Islet precursor cell (in vitro differentiated cells): ENCODE results near the gene UBE2R2.
"Not testable (repeated sequence)": the region's sequence is repeated elsewhere in the genome, so short reads cannot be mapped to it uniquely, and the experiment has no call there.

Experiments
- DNase-seq: peaks from one replicate; pipeline ENCODE4 v3.0.0-alpha.2; 2018

UBE2R2 gene, protein sequence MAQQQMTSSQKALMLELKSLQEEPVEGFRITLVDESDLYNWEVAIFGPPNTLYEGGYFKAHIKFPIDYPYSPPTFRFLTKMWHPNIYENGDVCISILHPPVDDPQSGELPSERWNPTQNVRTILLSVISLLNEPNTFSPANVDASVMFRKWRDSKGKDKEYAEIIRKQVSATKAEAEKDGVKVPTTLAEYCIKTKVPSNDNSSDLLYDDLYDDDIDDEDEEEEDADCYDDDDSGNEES

DNA sequence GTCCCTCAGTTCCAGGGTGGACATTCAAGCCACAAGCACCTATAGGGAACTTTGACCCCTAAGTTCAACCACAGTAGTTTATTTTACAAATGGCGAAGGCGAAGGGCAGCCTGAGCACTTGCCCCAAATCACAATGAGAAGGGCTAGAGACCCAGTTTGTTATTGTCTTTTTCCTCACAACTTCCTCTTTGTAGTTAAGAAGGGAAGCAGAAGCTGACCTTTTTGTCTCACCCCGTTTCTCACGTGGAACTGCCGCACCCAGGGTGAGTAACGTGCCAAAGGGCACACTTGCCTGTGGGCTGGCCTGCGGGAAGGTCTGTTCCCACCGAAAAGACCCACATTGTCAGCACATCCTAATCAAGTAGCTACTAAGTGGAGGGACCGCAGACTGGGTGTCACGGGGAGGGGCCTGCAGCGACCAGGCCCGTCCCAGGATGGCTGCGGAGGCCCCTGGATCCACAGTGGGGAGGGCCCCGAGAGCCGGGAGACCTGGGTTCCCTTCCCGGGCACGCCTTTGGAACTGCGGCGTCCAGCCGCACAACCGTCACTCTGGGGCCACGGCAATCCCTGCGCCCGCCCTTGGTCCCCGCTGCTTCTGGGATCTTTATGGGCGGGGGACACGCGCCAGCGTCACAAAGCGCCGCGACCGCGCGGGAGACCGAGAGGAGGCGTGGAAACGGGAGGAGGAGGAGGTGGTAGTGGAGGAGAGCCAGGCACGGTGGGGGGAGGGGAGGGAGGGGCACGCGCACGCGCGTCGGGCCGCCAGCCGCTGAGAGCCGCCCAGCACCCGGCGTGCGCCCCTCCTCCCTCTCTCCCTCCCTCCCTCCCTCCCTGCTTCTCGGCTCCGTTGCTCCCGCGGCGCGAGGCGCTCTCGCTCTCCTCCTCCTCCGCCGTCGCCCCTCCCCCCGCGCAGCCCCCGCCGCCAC is at the start of gene UBE2R2:
TSS of gene UBE2R2 (plus strand) at position 834 of the 926 bp plus-strand sequence. CDS start 598 bp downstream, outside the sequence.
- DNase-seq, result peak; percentile 96

DNA sequence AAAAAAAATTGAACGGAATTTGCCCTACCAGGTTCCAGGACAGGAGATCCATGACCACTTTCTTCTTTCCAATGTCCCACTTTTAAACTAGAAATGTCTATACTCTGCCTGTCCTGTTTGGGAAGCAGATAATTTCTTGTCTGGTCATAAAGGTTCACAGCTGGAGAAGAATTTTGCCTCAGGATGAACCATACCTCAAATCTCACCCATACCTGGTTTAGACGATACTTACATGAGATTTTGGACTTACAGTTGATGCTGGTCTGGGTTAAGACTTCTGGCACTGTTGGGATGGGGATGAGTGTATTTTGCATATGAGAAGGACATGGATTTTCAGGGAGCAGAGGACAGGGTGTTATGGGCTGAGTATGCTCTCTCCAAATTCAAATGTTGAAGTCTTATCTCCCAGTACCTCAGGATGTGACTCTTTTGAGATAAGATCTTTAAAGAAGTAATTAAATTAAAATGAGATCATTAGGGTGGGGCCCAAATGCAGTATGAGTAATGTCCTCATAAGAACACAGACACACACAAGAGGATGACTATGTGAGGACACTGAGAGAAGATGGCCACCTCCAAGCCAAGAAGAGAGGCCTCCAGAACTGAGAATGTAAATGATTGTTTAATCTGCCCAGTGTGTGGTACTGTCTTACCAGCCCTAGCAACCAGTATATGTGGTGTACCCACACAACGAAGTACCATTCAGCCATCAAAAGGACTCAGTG is 46.6 kb upstream of the UBE2R2 start:
- DNase-seq, result not testable (repeated sequence)

DNA sequence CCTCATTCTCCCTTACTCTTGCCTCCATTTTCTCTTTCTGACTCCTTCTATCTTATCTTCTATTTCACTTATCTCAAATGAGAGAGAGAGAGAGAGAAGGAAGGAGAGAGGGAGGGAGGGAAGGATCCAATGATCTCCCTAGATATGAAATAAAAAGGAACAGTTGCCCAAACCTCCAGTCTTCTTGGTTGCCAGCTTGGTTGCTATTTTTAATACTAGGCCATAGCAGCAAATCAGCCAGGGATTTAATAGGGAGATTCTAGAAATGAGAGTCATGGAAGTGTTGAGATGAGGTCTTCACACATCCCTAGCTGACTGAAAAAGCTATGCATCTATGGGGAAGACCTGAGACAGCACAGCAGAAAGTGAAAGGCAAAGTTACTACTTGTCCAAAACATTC is 43.8 kb upstream of the UBE2R2 start:
- not testable (repeated sequence) for DNase-seq

DNA sequence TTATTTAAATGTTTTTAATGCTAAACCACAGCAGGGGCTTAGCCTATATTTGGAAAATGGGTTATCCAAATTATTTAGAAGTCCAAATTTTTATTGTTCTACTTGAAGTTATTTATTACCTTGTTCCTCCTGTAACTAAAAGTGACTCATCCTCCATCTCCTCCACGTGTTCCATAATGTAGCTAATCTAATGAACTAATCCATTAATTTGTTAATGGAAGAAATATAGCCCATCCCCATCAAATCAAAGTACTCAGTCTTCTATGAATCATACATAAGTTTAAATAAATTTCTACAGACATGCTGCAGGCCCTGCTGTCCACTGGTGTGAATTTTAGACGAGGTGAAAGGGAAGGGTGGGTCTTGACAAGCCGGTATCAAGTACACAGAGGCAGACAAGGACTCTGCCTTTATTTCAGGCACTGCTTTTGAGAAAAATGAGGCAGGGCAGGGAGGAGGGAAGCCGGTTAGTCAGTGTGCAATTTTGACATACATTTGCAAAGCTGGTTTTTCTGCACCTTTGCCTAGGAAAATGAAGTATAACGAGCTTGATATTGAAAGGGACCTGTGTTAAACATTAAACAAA is 42.8 kb upstream of the UBE2R2 start:
- DNase-seq, result not testable (repeated sequence)

DNA sequence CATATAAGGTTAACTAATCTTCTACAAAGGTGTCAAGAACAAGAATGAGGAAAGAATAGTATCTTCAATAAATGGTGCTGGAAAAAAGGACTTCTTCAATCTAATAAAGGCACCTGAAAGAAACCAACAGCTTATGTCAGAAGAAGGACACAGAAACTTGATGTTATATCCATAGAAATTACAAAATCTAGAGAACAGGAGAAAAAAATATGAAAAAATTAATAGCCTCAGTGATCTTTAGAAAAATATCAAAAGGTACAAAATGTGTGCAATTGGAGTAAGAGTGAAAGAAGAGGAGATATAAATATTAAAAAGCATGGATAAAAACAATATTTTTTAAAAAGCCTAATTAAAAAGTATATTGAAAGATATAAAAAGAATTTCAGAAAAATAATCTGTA is 40.4 kb upstream of the UBE2R2 start:
- no peak for DNase-seq

DNA sequence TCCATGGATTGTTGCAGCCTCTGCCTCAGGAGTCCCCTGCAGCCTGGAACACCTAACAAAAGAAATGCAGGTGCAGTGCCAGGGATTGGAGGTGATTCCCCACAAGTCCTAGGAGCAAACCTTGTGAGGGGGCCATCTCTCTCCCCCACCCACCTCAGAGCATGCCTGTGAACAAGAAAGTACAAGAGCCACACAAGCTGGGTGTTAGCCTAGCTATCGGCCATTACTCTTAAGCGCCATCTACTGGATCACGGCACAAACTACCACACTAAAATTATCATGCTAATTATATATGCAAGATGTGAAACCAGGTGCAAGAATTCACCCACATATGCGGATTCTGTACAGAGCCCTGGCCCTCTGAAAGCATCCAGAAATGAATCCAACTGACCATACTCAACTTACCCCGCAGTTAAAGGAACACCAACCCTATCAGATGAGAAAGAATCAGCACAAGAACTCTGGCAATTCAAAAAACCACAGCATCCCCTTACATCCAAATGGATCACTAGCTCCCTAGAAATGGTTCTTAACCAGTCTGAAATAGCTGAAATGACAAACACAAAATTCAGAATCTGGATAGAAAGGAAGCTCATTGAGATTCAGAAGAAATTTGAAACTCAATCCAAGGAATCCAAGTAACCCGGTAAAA is 38.1 kb upstream of the UBE2R2 start:
- peak; percentile 71 for DNase-seq

DNA sequence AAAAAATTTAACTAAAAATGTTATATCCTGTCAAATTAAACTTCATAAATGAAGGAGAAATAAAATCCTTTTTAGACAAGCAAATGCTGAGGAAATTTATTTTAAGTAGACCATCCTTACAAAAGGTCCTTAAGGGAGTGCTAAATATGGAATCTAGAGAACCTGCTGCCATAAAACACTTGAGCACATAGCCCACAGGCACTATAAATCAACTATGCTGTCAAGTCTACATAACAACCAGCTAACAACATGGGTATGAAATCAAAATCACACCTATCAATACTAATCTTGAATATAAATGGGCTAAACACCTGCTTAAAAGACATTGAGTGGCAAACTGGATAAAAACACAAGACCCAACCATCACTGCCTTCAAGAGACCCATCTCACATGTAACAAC is 36.7 kb upstream of the UBE2R2 start:
- no peak for DNase-seq

DNA sequence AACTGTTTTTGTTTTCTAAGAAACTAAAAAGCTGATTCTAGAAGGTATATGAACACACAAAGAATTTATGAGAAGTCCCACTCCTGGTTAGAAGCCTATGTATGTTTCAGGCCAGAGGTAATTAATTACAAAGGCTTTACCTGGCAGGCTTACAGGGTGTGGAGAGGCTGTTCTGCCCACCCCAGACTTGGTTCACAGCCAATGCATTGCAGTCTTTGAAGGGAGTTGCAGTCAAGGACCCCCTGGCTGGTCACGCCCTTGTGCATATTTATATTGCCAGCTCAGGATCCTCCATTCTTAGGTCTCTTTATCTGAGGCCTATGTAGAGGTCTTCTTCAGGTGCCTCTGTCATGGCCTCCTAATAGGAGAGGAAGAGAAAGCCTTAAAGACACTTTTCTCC is 35.2 kb upstream of the UBE2R2 start:
- no peak for DNase-seq

DNA sequence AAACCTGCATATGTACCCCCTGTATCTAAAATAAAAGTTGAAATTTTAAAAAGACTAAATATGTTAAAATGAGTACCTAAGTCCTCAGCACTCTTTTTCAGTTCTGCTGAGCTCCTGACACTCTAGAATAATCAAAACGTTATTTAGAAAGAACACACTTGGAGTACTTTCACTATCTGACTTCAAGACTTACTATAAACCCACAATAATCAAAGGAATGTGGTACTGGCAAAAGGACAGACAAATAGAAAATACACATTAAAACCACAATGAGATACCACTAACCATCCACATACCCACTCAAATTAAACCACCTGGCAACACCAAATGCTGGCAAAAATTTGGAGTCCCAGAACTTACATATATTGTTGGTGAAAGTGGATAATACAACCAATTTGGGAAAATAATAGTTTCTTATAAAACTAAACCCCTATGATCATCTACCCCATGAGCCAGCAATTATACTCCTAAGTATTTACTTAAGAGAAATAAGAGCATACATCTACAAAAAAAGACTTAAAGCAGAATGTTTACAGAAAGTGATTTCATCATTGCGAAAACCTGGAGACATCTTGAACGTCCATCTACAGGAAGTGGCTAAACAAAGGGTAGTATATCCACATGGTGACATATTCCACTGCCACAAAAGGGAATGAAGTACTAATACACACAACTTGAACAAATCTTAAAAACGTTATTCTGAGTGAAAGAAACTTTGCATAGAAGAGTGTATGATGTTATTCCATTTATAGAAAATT is 34.4 kb upstream of the UBE2R2 start:
- no peak for DNase-seq

DNA sequence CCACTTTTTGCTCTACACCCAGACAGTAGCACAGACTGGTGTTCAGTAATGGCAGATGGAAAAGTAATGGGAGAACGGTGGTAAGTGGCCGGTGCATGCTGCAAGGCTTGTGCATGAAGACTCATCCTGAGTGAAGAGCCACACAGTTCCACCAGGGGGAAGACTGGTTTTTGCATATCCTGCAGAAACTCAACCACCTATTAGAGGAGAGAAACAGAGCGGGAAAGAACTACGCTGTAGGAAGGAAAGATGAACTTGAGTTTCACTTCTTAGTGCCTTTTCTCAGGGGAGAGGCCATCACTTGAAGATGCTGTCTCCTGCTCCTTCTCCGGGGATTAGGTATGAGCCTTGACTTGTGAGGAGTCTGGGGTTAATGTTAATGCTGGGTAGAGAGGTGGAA is 31.0 kb upstream of the UBE2R2 start:
- no peak for DNase-seq

DNA sequence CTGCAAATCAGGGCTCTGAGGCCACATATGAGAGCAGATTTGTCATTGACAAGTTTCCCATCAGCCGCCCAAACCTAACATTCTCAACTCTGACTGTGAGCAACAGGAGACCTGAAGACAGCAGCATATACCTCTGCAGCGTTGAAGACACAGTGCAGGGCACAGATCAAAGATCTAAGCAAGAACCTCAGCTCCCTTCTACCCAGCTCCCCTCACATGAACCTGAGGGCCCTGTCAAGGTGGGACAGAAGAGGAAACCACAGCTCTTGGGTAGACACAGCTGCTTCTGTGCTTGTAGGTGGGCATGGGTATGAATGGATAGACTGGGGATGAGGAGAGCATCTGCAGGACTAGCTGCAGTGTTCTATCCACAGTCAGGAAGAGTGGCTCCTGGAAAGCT is 30.3 kb upstream of the UBE2R2 start:
- DNase-seq, result no peak

DNA sequence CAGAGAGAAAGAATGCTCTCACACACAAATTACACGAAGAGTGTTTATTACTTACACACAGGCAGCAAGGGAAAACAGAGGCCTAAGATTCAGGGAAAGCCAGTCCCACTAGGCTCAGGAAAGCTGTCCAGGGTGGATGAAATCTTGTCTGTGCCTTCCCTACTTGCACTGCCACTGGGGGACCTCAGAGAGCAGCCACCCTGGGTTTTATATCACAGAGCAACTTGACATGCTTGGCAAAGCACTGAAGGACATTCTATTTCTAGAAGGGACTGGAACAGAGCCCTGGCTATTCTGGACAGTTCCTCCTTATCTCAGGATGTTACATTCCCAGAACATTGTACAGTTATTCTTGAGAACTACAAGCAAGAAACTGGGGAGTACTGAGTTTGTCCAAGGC is 29.1 kb upstream of the UBE2R2 start:
- no peak for DNase-seq

DNA sequence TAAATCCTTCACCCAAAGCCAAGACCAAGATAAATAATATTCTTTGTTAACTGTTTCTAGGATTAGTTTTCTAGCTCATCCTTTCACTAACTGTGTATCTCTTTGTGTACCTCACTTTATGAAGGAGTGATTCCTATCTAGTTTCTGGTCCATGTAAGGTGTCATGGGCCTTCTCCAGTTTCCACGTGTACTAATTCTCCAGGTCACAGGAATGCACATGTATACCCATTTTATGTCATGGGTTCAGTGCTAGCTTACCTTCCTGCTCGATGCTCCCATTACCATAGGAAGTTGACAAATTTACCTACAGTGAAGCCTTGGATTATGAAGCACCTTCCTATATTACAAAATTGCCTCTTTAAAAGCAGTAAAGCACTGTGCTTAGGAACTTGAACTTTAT is 27.5 kb upstream of the UBE2R2 start:
- not testable (repeated sequence) for DNase-seq

DNA sequence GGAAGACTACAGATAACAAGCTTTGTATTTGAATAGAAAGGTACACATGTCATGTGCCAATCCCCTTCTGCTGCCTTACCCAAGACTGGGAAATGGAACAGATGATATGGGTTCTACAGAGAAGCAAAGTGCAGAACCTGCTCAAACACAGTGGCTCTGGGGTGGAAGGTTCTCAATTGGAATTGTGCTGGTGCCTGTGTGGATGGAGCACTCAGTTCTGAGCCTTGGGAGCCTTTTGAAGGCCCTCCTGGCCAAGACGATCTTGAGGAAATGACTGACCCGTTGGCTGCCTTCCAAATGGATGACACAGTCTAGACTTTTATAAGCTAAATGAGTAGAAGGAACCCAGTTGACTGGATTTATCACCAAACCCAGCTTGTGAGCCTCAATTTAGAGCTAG is 25.8 kb upstream of the UBE2R2 start:
- no peak for DNase-seq

DNA sequence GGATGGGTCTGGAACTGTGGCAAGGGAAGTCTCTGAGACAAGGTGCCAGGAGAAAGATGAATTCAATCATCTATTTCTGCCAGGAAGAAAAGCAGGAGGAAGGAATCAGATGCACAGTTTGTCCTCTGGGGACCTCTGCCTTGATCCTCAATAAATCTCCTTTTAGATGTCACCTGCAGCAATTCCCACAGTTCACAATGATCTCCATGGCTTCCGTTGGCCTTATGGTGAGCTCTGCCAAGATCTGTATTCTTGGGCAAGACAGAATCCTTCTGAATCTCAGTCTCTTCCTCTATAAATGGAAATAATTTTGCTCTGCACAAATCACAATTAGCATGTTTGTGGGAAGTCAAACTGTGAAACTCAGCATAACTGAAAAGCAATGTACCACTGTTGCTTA is 23.5 kb upstream of the UBE2R2 start:
- not testable (repeated sequence) for DNase-seq

DNA sequence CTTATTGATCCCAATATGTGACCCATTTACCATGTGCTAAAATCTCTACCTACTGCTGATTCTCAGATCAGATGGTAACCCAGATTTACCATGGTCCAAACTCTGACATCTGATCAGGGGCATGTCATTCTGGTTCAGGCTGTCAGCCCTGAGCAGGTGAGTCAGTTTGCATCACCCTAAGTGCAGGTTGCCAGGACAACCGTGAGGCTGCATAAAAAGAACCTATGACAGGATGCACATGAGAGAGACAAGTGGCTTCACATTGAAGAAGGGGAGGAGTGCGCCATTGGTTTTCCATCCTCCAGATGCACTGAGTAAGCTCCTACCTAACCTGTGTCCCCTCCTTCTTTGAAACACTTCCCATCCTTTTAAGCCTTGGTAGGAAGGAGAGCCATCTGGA is 22.4 kb upstream of the UBE2R2 start:
- no peak for DNase-seq

DNA sequence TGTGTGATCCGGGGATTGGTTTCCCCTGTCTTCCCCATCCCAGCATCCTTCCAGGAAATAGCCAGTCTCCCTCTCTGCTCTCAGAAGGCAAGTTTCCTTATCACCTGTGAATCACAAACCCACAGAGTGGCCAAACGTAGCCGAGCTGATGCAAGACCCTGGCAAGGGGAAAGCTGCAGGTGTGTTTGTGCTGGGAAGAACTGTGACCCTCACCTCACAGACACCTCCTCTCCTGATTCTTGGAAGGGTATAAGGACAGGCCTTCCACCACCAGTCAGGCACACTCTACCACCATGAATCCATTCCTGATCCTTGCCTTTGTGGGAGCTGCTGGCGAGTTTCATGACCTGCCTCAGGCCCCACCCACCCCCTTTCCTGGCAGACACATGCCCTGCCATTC is 21.7 kb upstream of the UBE2R2 start, which contains the start of gene PRSS3:
TSS of gene PRSS3 (plus strand) at position 281 of the 400 bp plus-strand sequence. CDS start at position 294, 13 bp downstream.
- DNase-seq, result no peak

DNA sequence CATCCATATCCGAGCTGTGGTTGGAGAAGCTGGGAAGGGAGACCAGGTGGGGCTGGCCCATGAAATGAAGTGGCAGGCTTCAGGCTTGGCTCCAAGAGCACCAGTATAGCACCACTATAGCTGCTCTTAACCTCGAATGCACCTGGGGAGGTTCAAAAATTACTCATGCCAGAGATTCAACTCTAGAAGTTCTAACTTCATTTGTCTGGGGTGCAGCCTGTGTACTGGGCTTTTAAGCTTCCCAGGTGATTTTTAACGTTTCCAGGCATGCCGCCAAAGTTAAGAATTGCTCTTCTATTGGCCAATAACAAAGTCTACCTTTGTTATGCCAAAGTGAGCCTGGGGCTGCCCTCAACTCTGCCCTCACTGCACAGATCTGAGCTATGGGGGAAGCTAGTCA is 21.1 kb upstream of the UBE2R2 start:
- no peak for DNase-seq

DNA sequence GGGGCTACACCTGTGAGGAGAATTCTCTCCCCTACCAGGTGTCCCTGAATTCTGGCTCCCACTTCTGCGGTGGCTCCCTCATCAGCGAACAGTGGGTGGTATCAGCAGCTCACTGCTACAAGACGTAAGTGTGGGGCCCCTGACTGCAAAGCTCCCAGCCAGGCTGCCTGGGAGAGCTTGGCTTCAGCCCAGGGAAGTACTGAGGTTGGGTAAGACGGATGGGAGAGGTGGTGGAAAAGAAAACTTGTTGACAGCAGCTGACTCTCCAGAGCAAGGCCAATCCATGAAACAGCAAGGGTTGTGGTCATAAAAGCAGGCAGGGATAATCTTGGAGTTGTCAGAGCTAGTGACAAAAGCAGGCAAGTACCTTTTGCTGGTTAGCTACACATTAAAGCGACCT is 20.3 kb upstream of the UBE2R2 start:
- DNase-seq, result not testable (repeated sequence)

DNA sequence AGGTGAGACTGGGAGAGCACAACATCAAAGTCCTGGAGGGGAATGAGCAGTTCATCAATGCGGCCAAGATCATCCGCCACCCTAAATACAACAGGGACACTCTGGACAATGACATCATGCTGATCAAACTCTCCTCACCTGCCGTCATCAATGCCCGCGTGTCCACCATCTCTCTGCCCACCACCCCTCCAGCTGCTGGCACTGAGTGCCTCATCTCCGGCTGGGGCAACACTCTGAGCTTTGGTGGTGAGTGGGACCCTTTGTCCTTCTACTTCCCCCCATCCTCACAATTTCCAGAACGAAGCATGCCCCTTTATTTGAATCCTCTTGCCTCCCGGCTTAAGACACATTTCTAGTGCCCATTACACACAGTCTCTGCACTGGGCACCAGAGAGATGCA is 19.1 kb upstream of the UBE2R2 start:
- no peak for DNase-seq

DNA sequence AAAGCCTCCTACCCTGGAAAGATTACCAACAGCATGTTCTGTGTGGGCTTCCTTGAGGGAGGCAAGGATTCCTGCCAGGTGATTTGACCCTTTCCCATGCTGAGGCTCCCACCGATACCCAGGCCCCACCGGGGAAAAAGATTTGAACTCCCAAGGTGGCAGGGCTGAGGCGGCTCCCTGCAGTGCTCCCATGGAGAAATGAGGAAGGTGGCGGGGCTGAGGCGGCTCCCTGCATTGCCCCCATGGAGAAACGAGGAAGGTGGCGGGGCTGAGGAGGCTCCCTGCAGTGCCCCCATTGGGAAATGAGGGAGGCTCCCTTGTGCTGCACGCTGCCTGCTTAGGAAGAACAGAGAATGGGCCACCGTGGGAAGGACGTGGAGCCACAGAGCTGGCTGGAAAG is 18.4 kb upstream of the UBE2R2 start:
- DNase-seq, result no peak
